CD4-positive, alpha-beta T cell treated with Interleukin-12 subunit alpha and Interleukin-12 subunit beta, for 1 hour (primary cell): ENCODE measurements around the gene CBY1.

ENCODE experiments used
- DNase-seq: peaks from one replicate; pipeline ENCODE4 v3.0.0-alpha.2; 2020

CBY1 gene

DNA sequence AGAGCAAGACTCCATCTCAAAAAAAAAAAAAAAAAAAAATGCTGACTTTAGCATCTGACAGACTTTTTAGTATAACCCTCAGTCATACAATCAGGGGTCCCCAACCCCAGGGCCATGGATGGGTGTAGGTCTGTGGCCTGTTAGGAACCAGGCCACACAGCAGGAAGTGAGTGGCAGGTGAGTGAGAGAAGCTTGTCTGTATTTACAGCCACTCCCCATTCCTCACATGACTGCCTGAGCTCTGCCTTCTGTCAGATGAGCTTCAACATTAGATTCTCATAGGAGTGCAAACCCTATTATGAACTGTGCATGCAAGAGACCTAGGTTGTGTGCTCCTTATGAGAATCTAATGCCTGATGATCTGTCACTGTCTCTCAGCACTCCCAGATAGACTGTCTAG is 3.6 kb upstream of the CBY1 start:
- DNase-seq, result no peak

DNA sequence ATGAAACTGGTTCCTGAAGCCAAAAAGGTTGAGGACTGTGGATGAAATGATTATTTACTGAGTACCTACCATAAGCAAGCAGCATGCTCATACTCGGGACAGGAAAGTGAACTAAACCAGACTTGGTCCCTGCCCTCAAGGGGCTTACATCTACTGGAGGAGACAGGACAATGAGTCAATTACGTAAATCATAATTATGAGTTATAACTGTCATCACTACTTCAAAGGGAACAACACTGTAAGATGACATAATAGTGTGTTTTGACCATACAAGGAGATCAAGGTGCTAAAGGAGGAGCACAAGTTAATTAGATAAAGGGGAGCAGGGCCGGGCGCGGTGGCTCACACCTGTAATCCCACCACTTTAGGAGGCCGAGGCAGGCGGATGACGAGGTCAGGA is 2.7 kb upstream of the CBY1 start:
- DNase-seq, result no peak

DNA sequence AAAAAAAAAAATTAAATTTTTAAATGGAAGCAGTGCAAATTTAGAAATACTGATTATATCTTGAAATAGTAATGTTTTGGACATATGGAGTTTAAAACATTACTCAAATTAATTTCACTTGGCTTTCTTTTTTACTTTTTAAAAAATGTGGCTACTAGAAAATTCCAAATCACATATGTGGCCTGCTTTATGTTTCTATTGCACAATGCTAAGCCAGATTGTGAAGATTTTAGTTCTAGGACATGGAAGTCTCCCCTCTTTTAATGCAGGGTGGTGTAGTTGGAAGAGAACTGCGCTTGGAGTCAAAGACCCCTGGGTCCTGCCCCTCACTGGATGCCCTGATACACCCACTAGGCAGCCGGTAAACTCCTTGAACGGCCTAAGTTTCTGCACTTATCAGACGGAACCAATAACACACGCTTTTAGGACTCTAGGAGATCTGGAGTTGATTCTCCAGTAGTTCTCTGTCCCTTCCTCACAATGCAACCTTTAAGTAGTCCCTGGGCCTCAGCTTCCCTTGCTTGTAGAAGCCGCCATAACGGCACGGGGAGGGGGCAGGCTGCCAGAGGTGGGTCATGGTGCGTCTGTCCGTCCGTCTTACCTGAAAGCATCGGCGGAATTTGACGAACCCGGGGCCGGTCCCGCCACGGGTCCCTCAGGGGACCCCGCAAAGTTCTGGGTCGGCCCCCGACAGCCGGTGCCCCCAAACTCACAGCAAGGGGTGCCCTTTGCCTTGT is 751 bp upstream of the CBY1 start:
- DNase-seq, result no peak

DNA sequence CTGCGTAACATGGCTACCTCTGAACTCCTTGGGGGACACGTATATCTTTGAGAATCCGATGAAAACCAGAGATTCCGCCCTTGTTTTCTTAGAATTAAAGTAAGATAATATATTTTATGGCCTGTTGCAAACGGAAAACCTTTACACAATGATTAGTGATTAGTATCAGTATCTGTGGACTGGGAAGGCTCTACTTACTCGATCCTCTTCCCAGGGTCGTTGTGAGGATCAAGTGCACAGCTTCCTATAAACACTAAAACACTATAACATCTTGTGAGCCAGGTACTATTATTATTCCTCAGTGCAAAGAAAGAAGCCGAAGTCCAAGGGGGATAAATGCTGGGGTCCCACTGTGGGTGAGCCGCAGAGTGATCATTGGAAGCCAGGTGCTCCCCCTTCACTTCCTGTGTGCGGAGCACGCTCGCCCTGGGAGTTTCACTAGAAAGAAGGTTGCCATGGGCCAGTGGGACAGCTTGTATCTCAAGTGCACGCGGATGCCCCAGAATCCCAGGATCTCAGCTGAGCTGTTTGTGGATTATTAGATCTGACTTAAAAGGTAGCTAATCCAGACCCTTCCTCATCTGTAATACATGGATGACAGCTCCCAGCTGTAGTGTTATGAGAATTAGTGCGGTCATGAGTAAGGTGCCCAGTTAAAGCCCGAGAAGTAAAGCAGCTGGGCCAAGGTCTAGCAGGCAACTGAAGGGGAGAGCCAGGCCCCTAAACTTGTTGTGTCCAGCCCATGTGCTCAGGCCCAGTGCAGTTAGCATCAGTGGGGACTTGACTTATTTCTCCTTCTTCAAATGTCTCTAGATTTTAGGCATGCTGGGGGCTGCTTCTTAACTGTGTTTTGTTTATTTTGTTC is 839 bp downstream of the CBY1 start:
- DNase-seq, result peak; percentile 31

DNA sequence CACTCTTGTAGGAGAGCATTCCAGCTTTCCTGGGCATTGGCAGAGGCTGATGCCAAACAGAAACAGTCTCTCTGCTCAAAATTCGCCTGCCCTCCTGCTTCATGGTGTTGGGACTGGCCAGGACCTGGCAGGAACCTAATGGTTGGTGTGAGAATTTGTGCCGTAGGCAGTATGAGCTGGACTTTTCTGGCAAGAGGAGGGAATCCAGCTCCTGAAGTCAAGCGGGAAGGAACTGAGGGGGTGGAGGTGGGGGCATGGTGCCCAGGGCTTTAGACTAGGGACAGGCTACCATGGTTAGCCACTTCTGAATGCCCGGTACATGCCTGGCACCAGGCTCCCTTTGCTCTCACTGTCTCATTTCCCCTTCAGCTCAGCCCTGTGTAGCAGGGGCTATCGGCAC is 18.4 kb downstream of the CBY1 start:
- no peak for DNase-seq

DNA sequence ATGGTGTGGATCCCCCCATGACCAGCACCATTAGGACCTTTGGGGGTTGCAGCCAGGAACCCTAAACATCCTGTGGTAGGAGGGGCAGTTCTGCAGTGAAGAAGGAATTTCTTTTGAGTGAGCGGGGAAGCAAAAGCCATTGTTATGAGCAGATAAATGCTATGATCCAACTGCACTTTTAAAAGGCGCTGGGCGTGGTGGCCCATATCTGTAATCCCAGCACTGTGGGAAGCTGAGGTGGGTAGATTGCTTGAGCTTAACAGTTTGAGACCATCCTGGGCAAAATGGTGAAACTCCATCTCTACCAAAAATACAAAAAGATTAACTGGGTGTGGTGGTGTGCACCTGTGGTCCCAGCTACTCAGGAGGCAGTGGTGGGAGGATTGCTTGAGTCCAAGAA is 19.4 kb downstream of the CBY1 start:
- no peak for DNase-seq

DNA sequence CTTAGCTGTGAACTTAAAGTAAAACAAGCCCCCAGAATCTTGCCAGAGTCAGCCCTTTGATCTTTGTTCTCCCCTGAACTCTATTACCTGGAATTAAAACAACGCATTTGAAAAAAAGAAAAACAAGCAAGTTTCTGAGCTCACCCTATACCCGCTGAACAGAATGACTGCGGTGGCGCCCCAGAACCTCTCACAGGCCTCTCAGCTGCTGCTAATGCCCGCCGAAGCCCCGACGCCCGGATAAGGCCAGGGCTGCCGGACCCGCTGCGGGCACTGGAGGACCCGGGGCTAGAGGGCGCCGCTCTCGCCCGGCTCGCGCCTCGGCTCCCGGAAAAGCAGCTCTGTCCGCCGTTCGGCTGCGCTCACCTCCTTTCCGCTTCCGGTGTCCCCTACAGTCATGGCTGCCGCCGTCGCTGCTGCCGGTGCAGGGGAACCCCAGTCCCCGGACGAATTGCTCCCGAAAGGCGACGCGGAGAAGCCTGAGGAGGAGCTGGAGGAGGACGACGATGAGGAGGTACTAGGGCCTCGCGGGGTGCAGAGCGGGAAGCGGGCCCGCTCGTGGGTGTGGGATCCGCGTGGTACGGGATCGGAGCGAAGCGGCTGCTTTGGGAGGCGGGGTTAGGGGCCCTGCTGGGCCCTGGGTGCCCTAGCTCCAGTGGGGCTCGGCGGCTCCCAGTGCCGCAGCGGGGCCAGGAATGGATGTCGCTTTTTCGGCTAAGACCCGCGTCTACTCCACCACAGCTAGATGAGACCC is 25.3 kb downstream of the CBY1 start, which contains the start of gene TOMM22:
TOMM22 (plus strand) TSS at position 376 of the 754 bp plus-strand sequence; CDS start at position 398, 22 bp downstream.
- DNase-seq, result peak; percentile 88

DNA sequence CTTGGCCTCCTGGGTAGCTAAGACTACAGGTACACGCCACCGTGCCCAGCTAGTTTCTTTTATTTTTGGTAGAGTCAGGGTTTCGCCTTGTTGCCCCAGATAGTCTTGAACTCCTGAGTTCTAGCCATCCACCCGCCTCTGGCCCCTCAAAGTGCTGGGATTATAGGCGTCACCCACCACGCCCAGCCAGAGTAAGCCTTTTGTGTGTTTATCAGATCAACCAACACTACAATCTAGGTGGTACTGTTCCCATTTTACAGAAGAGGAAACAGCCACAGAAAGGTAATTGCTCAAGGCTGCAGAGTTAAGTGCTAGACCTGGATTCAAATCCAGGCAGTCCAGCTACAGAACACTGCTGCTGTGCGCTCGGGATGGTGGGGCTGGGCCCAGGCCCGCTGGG is 28.5 kb downstream of the CBY1 start:
- no peak for DNase-seq

DNA sequence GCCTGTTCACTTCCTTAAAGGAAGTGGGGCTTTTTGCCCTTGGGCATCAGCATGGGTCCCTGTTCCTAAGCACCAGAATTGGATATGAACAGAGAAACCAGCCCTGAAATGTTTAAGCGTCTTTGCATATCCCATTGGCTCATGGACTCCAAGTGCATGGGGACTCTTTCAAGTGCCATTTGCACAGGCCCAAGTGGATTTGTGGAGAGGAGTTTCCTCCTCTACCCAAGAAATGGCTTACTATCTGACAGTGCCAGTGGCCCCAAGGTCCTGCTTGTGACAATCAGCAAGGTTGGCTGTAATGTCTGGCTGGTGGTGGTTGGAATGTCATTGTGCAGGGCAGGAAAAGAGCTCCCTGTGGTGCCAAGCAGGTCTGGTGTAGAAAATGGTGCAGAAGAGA is 29.3 kb downstream of the CBY1 start:
- DNase-seq, result no peak

DNA sequence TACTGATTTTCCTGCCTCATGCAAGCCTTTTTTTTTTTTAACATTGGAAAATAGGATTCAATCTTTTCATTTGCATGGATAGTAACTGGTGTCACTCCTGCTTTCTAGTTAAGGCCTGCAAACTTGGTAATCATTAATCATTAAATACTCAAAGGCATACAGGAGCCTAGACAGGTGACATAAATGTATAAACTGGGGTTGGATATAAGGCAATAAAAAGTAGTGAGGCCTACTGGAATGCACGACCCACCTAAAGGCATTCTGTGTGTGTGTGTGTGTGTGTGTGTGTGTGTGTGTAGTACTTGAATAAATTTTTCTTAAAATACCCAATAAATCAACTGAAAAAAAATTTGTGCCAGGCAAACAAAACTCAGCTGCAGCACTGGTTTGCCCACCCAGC is 33.2 kb downstream of the CBY1 start:
- no peak for DNase-seq

DNA sequence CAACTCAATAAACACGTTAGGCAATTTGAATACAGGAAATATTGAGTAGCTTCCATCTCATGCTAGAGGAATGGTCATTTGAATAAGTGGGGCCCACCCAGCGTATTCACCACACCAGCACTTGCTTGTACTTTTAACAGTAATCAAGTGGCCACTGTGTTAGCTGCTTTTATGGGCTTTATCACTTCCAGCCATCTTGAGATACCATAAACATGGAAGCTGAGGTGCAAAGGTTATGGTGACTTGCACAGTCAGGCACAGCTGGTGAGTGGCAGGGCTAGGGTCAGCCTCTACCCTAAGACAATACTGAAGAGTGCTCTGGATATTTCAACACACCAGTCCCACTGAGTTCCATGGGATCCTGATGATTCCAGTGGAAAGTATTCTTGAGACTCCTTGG is 37.6 kb downstream of the CBY1 start:
- DNase-seq, result no peak

DNA sequence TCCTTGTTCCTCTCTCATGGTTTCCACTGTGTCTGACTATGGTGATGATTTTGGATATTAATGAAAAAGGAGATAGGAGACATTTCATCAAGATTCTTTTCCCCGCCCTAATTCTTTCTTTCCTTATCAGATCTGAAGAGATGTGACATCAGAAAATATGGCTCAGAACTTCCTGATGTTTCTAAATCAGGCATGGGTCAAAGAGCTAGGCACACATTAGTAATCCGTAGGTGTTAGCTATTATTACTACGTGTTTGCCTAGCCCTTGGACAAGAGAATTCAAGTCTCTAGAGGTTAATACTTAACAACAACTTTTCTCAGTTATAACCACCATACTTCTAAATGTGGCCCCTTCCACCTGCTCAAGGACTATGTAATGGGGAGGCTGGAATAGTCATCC is 38.5 kb downstream of the CBY1 start:
- no peak for DNase-seq

DNA sequence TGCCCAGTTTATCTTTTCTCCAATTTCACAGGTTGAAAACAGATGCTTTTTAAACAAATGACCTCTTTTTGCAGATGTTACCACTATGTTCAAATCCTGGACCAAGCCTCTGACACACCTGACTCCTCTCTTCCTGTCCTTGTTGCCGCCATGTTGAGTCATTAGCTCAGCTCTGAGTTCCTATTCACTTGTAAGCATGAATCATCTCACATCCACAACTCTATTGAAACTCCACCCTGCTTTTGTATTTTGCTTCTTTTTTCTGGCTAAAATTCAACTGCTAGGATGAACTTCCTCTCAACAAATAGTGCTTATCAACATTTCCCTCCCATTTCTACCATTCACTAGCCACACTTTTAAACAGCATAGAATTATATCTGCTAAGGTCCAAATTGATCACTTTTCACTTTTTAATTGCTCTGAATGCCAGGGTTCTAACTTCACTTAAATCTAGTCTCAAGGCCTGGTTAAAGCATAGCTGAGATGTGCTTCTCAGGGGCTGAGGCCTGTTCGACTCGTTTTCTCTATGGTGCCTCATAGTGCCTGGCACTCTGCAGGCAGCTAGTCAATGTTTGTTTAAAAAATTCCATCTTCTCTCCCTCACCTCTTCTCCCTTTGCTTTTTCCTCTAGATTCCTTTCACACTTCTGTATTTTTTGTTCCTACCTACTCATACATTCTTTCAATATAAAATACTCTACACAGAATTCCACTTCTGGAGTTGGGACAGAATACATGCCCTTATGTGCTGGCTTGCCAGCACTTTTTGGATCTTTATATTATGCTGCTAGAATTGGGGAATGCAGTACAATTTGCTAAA is 40.4 kb downstream of the CBY1 start:
- DNase-seq, result peak; percentile 32

DNA sequence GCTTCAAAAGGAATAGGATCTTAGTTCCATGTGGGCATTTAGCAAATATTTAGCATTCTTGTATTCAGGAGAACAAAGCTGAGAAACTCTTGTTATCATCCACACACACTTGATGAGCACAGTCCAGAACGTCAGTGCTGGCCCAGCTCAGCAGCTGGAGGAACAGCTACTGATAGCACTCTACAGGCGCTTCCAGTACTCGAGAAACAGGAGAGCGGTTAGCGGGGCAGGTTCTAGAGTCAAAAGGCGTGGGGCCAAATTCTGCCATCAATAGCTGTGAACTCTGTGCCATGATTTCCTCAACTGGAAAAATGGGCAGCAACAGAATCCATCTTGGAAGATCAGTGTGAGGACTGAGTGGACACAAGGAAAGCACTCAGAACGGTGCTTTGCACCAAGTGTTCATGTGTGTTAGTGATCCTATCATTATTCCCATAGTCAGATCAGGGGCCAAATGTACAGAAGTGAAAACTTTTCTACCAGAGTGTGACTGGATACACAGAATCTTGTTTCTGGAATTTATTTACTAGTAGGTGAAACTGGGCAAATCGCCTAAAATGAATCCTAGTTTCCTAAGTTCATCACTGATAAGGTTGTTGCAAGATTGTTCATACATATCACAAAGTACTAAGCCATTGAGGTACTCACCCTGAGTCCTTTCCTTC is 41.1 kb downstream of the CBY1 start:
- DNase-seq, result no peak

DNA sequence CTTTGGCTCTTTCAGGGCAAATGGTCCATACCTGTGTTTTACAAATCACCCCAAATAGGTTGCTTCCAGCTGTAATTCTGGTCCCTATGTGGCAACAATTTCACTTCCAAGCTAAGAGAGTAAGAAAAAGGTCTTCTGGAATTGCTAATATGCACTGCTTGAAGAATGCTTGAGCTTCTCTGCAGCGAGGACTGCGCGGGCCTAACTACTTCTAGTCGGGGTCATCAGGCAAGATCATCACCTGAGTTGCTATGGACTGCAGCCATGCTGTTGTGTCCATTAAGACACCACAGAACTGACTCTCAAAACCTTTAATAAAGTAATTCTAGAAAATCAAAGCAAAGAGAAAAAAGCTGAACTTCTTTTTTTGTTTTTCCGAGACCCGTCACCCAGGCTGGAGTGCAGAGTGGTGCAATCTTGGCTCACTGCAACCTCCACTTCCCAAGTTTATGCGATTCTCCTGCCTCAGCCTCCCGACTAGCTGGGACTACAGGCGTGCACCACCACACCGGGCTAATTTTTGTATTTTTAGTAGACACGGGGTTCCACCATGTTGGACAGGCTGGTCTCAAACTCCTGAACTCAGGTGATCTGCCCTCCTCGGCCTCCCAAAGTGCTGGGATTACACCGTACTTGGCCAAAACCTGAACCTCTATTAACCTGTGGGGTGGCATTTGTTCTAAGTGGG is 42.1 kb downstream of the CBY1 start:
- DNase-seq, result no peak

DNA sequence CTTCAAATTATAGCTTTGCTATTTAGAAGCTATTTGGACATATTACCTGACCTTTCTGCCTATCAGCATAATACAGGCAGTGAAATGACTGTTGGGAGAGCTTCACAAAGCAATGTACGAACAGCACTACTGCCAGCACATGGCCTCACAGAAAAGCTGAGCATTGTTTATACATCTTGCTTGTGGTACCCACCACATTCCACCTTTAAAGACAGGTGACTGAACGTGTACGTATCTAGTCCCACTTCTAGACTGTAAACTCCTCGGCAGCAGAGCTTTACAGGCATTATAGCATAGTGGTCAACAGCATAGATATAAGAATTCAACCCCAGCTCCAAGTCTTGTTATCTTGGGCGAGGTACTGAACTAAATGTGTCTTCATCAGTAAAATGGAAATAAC is 42.7 kb downstream of the CBY1 start:
- no peak for DNase-seq

DNA sequence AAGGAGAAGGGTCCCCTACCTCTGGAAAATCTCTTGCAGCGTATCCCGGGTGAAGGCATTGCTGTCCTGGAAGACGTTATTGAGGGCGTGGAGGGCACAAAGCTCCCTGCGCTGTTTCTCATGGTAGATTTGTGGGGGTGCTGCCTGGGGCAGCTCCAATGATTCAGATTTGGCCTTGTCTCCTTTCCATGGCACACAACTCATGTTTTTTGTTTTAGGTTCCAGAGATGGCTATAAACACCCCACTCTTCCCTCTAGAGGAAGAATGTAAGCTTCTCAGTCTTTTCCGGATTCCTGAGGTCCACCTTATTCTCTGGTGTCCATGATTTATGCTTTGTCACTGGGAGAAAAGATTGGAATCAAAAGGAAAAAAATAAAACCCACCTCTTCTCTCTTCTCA is 43.3 kb downstream of the CBY1 start:
- no peak for DNase-seq

DNA sequence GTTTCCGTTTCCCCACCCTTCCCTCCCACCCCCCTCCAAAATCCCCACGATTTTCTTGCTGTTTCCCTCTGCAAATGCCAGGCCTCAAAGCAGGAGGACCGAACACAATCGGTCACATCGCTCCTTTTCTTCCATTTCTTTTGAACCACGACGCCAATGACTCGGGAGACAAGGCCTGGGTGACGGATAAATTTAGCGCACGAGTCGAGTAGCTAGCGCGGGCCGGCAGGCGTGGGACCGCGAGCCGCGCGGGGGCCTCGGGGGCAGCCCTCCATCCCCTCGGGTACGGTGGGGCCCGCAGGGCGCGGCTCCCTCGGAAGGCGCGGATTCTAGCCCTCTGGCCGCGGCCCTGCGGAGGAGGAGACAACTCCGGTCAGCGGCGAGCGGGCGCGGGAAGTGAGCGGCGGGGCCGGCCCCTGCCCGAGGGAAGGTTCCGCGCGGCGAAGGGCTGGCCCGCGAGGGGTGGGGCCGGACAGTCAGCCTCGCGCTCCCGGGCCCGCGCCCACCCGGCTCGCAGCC is 43.9 kb downstream of the CBY1 start:
- DNase-seq, result no peak

DNA sequence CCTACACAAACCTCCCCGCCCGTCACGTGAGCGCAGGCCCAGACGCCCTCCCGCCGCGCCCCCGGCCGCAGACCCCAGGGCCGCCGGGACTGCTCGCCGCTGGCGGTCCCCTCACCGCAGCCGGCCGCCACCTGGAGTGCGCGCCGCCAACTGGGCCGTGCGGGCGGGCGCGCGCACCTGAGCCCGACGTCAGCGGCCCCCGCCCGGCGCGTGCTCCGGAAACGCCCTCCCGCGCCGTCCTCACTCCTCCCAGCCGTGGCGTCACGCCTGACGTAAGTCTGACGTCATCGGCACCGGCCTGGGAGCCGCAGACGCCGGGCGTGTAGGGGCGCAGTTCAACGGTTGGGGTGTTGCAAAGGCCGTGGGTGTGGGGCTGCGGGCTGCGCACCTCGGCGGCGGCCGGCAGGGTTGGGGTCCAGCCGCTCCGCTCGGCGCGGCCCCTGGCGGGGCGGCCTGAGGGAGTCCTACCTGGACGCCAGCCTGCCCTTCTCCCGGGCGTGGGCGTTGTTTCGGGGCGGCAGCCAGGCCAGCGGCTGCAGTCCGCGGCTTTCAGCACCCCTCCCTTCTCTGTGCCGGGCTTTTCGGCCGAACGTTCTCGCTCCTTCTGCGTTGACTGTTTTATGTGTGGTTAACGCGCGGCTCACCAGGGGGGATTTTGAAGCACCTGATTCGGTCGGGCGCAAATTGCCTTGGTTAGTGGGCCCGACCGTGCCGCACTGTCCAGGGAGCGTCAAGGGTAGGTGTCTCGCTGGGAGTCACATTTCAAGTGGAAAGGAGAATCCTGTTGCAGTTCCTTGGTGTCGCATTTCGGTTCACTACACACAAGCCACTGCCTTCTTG is 44.6 kb downstream of the CBY1 start, which contains the start of gene JOSD1:
JOSD1 (minus strand) TSS at position 155 of the 840 bp plus-strand sequence. CDS start 956 bp downstream, outside the sequence.
- peak; percentile 99 for DNase-seq

DNA sequence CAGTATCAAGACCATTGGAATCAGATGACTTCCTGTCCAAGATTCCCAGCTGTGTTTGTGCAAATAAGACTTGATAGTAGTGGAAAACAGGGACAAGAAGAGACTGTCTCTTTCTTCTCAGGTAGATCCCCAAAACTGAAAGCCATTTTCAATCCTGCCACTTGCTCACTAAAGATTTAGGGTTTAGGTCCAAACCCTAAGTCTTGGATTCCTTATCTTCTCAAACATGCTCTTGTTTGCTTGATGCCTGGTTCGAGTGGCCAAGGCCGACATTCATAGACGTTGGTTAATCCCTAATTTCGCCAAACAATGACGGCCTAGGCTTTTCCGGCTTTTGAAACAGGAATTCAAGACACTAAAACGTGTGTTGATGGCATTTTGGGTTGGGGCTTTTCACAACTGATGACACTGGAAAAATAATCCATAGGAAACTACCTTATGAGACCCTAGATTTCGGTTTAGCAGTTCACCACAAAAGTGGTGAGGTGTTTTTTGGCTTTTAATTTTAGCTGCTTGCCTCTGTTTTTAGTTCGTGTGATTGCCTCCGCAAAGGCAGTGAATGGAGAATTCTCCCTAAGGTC is 48.3 kb downstream of the CBY1 start:
- no peak for DNase-seq
